Activated T-helper 1 cell treated with anti-CD3 and anti-CD28 coated beads, Interleukin-12 subunit alpha, Interleukin-12 subunit beta, Interleukin-2, Interleukin-4 antibody, amounts not matched to agents 30 ng/mL and 10 ng/mL and 1 ng/mL, durations not matched to agents 14 hours and 24 hours and 36 hours (primary cell): ENCODE results near the gene GART. TPM values are rescaled to one million over a fixed set of nuclear protein-coding genes. Genes with fewer than 3 reads are reported as not detected.
A peak's percentile ranks its signal among the peaks of the same experiment; 100 is the strongest.

Experiments used
- DNase-seq: peaks from one replicate; pipeline ENCODE4 v3.0.0; 2021; ENCODE audit warnings: low spot score
- H3K27ac Mint-ChIP-seq: one replicate; pipeline ENCODE4 v1.8.0; 2021; ENCODE audit warnings: mild to moderate bottlenecking, mixed read lengths
- H3K27me3 Mint-ChIP-seq: one replicate; pipeline ENCODE4 v1.8.0; 2022; ENCODE audit warnings: mild to moderate bottlenecking, moderate library complexity, mixed read lengths; ENCODE audit not compliant: insufficient read depth
- H3K36me3 Mint-ChIP-seq: one replicate; pipeline ENCODE4 v1.8.0; 2021; ENCODE audit warnings: low read depth, mixed read lengths
- H3K4me1 Mint-ChIP-seq: one replicate; pipeline ENCODE4 v1.8.0; 2021; ENCODE audit warnings: low read depth, mixed read lengths
- H3K4me3 Mint-ChIP-seq: one replicate; pipeline ENCODE4 v1.8.0; 2021; ENCODE audit warnings: mild to moderate bottlenecking, moderate library complexity, mixed read lengths
- H3K9me3 Mint-ChIP-seq: one replicate; pipeline ENCODE4 v1.8.0; 2021; ENCODE audit warnings: mixed read lengths
- intact Hi-C: fragments of 100-400 bp; cut with micrococcal nuclease; formaldehyde crosslinking; loops from one replicate; pipeline ENCODE4 v1.15.1; 2024
- total RNA-seq: library from RNA; stranded (reverse); gene quantifications from 2 replicates; pipeline ENCODE4 v1.2.3, GENCODE V29; 2022

GART gene
- total RNA-seq, 1 donor from 2014 or later: 210 TPM

DNA sequence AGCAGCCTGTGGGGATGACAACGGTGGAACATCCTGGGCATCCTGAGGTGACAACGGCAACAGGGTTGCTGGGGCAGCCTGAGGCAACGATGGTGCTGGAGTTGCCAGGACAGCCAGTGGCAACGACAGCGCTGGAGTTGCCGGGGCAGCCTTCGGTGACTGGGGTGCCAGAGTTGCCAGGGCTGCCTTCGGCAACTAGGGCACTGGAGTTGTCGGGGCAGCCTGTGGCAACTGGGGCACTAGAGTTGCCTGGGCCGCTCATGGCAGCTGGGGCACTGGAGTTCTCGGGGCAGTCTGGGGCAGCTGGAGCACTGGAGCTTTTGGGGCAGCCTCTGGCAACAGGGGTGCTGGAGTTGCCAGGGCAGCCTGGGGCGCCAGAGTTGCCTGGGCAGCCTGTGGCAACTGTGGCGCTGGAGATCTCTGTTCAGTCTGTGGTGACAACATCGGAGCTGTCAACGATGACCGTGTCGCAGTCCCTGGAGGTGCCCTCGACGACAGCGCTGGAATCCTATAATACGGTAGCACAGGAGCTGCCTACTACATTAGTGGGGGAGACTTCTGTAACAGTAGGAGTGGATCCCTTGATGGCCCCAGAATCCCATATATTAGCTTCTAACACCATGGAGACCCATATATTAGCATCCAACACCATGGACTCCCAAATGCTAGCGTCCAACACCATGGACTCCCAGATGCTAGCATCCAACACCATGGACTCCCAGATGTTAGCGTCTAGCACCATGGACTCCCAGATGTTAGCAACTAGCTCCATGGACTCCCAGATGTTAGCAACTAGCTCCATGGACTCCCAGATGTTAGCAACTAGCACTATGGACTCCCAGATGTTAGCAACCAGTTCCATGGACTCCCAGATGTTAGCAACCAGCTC, 9.1 kb upstream of the GART start:
- Mint-ChIP-seq H3K27ac (no peak overlapping the region), H3K27me3 (no peaks in the 10 kb centered on the region), H3K4me3 (no peak overlapping the region), H3K4me1 (peaks cover 23% of the 10 kb centered on the region), H3K36me3 (peaks cover 43% of the 10 kb centered on the region), H3K9me3 (no peaks in the 10 kb centered on the region)
- intact Hi-C loops: no loop called here
- no peak for DNase-seq

DNA sequence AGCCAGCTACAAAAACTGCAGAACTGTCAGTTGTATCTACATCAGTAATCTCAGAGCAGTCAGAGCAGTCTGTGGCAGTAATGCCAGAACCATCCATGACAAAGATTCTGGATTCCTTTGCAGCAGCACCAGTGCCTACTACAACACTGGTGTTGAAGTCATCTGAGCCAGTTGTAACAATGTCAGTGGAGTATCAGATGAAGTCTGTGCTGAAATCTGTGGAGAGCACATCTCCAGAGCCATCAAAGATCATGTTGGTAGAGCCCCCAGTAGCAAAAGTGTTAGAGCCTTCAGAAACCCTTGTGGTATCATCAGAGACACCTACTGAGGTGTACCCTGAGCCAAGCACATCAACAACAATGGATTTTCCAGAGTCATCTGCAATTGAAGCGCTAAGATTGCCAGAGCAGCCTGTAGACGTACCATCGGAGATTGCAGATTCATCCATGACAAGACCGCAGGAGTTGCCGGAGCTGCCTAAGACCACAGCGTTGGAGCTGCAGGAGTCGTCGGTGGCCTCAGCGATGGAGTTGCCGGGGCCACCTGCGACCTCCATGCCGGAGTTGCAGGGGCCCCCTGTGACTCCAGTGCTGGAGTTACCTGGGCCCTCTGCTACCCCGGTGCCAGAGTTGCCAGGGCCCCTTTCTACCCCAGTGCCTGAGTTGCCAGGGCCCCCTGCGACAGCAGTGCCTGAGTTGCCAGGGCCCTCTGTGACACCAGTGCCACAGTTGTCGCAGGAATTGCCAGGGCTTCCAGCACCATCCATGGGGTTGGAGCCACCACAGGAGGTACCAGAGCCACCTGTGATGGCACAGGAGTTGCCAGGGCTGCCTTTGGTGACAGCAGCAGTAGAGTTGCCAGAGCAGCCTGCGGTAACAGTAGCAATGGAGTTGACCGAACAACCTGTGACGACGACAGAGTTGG, 8.2 kb upstream of the GART start:
- Mint-ChIP-seq H3K27ac (no peak overlapping the region), H3K4me3 (no peak overlapping the region), H3K27me3 (no peaks in the 10 kb centered on the region), H3K36me3 (peaks cover 42% of the 10 kb centered on the region), H3K9me3 (no peaks in the 10 kb centered on the region), H3K4me1 (peaks cover 23% of the 10 kb centered on the region)
- intact Hi-C loops: no loop called here
- no peak for DNase-seq

DNA sequence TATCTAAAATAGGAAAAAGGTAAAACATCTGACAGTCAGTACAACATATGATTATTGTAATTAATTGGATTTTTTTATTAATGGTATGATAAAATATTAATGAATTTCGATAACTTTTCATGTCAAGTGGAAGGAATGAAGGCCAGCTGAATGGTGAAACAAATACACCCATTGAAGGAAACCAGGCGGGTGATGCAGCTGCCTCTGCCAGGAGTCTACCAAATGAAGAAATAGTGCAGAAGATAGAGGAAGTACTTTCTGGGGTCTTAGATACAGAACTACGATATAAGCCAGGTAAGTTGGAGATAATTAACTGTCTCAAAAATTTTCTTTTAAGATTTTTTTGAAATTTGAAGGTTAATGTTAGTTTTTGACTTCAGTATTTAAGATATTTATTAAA, 4.2 kb upstream of the GART start:
- no peaks in the 10 kb centered on the region for H3K27me3 Mint-ChIP-seq
- no peak overlapping the region for H3K27ac Mint-ChIP-seq
- H3K9me3 Mint-ChIP-seq: no peaks in the 10 kb centered on the region
- peaks cover 31% of the 10 kb centered on the region for H3K4me1 Mint-ChIP-seq
- H3K36me3 Mint-ChIP-seq: peaks cover 33% of the 10 kb centered on the region
- DNase-seq: no peak
- intact Hi-C loops: no loop called here
- H3K4me3 Mint-ChIP-seq: no peak overlapping the region

DNA sequence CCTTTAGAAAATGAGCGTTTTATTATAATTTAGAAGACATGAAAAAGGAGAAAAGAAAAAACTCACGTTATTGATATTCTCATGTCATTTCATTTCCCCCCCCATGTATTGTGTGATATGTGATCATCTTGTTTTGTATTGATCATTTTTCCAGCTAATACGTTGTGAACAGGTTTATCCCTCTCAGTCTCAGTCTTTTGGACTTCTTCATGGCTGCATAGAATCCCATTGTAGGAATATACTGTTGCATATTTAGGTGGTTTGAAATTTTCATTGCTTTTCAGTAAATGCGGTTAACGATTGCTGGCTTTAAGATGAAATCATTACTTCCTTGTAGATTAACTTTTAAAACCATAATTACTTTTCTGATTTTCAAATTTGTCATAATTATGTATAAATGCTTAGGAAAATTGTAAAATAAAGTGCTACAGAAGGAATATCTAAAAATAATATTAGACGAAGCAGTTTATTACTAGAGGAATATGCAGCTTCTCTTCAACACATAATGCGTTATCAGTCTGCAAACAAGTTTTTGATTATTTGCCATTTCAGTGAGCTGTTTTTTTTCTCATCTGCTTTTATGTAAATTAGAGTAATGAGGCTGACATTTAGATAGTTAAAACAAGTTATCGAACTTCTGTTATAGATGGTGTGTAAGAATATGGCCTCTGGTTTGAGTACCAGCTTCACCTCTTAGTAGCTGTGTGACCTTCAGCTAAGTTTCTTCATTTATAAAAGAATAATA, 2.7 kb upstream of the GART start:
- H3K36me3 Mint-ChIP-seq: peaks cover 34% of the 10 kb centered on the region
- no peaks in the 10 kb centered on the region for H3K9me3 Mint-ChIP-seq
- peaks cover 43% of the 10 kb centered on the region for H3K4me1 Mint-ChIP-seq
- intact Hi-C loops: loop anchor here (2.0 to 5.0 kb wide), 2 partner anchors 20 to 932 kb away; partner anchors contain the start of gene CFAP298
- H3K27me3 Mint-ChIP-seq: no peaks in the 10 kb centered on the region
- peak overlapping the region; percentile 99 for H3K27ac Mint-ChIP-seq
- peak overlapping the region; percentile 93 for H3K4me3 Mint-ChIP-seq
- DNase-seq: no peak

DNA sequence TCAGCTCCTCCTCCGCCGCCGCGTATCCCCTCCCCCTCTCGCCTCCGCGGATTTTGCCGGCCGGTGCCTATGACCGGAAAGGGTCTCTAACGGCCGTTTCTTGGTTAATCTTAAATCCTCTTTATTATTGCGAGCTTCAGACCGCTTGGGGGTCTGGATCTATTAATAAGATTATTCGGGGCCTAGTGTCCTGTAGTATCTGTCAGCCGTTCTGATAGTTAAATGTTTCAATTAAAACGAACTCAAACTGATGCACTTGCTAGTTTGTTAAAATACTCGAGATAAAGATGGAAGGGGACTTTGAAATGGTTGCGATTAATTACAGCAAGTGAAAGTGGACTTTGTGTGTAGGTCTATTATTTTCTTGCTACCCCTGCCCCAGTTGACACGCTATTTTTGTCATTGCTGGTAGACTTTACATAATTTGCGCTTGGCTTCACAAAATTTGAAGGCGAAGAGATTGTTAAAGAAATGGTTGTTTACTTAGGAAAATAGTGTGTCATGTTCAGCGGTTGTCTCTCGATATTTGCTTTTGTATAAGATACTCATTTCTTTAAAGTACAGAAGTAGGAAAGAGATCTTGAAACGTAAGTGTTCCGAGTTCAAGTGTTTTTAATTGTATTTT, 1.7 kb upstream of the GART start:
- peak overlapping the region; percentile 93 for H3K4me3 Mint-ChIP-seq
- peaks cover 34% of the 10 kb centered on the region for H3K36me3 Mint-ChIP-seq
- intact Hi-C loops: loop anchor here (2.0 to 5.0 kb wide), 6 partner anchors 21 to 1265 kb away; partner anchors contain the start of genes CFAP298 and MIS18A
- H3K9me3 Mint-ChIP-seq: no peaks in the 10 kb centered on the region
- H3K4me1 Mint-ChIP-seq: peaks cover 43% of the 10 kb centered on the region
- H3K27me3 Mint-ChIP-seq: no peaks in the 10 kb centered on the region
- DNase-seq: peak; percentile 70
- H3K27ac Mint-ChIP-seq: peak overlapping the region; percentile 99

DNA sequence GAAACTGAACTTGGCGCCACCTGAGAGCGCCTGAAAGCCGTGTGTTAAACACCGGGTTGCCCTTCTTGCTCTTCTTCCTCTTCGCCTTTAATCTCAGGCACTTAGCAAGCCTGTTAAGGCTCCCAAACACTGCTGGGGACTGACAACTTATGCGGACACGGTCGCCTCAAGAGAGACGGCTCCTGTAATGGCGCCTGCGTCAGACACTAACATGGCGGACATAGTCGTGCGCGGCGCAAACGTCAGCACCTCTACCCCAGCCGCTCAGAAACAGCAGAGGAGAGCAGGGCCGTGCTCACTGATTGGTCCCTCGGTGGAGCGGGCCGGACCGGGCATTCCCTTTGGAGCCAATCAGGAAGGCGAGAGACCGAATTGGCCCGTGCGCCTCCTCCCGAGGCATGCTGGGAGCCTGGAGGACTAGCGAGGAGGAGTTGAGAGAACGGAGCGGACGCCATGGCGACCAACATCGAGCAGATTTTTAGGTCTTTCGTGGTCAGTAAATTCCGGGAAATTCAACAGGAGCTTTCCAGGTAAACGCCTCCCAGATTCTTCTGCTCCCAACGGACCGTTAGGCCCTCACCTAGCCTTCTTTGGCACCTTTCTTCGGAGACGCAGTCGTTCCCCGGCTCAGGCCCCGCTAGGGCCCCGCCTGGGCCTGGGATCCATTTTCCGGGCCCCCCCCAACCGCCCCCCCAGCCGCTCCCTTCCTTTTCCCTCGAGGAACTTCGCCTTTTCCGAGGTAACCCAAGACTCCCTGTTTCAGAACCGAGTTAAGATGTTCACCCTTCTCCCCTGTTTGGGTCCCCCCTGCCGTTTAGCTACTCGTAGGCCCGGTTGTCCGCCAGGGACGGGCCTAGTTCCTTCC, 955 bp upstream of the GART start, which contains the start of gene SON:
TSS of gene SON (plus strand) at position 399 of the 865 bp plus-strand sequence. CDS start at position 454, 55 bp downstream.
- Mint-ChIP-seq H3K27me3 (no peaks in the 10 kb centered on the region), H3K4me1 (peaks cover 43% of the 10 kb centered on the region), H3K36me3 (peaks cover 32% of the 10 kb centered on the region), H3K27ac (peak within 1 kb of the TSS; percentile 99), H3K4me3 (peak within 1 kb of the TSS; percentile 93), H3K9me3 (no peaks in the 10 kb centered on the region)
- intact Hi-C loops: loop anchor here (1.0 to 5.0 kb wide), 10 partner anchors 45 to 1264 kb away; partner anchors contain the start of genes CFAP298, CRYZL1, DNAJC28 and DONSON
- DNase-seq: peak; percentile 98

DNA sequence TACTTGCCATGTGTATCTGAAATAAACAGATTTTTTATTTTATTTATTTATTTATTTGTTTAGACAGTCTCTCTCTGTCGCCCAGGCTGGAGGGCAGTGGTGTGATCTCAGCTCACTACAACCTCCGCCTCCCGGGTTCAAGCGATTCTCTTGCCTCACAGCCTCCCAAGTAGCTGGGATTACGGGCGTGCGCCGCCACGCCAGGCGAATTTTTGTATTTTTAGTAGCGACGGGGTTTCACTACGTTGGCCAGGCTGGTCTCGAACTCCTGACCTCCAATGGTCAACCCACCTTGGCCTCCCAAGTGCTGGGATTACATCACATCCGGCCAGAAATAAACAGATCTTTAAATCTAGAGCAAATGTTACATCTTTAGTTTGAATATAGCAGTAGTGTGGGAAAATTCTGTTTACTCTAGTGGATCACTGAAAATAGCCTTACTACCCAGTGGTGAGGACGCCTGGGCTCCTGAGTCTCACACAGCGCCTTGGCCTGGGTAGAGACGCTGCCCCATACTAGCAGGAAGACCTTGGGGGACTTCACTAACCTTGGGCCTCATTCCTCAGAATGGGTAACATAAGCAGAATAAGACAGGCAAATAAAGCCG, 709 bp downstream of the GART start:
- Mint-ChIP-seq H3K27me3 (no peaks in the 10 kb centered on the region), H3K4me1 (peaks cover 52% of the 10 kb centered on the region), H3K27ac (peak overlapping the region; percentile 99), H3K9me3 (peaks cover 5% of the 10 kb centered on the region), H3K4me3 (peak overlapping the region; percentile 93), H3K36me3 (peaks cover 46% of the 10 kb centered on the region)
- DNase-seq: no peak
- intact Hi-C loops: loop anchor here (5.0 kb wide), 1 partner anchor 929 kb away; the partner anchor contains the start of gene CFAP298

DNA sequence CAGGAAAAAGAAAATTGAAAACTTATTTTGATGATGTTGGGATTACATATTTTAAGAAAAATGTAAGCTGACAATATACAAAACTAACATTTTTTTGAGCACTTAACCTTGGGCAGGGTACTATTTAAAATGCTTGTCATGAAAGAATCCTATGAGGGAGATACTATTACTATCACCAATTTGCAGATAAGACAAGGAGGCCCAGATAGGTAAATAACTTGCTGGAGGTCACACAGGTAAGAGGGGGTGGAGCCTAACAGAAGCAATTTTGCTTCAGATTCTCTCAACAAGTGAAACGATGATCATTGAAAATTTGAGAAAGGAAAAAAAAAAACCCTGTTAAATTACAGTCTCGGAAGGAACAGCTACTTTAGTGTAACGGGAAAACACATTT, 1.2 kb downstream of the GART start:
- intact Hi-C loops: loop anchor here (5.0 kb wide), 1 partner anchor 928 kb away; the partner anchor contains the start of gene CFAP298
- Mint-ChIP-seq H3K4me1 (peaks cover 47% of the 10 kb centered on the region), H3K36me3 (peaks cover 41% of the 10 kb centered on the region), H3K9me3 (peaks cover 5% of the 10 kb centered on the region), H3K27ac (peak overlapping the region; percentile 85), H3K4me3 (peak overlapping the region; percentile 93), H3K27me3 (no peaks in the 10 kb centered on the region)
- no peak for DNase-seq

DNA sequence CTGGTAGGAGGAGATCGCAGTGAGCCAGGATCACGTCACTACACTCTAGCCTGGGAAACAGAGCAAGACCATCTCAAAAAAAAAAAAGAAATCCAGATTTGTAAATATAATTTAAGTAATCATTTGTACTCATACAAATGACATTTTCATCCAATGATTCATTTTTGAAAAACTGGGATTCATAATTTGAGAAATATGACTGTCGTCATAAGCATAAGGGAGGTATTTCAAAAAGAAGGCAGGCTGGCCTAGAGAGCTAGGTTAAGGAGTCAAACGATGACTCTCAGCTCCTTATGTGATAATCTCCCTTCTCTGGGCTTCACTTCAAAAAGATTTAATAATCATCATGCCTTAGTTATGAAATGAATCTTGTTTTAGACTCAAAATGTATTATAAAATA, 2.3 kb downstream of the GART start:
- no peak overlapping the region for H3K27ac Mint-ChIP-seq
- H3K27me3 Mint-ChIP-seq: no peaks in the 10 kb centered on the region
- H3K9me3 Mint-ChIP-seq: peaks cover 5% of the 10 kb centered on the region
- no peak for DNase-seq
- intact Hi-C loops: loop anchor here (5.0 kb wide), 1 partner anchor 927 kb away; the partner anchor contains the start of gene CFAP298
- peaks cover 36% of the 10 kb centered on the region for H3K4me1 Mint-ChIP-seq
- peaks cover 41% of the 10 kb centered on the region for H3K36me3 Mint-ChIP-seq
- H3K4me3 Mint-ChIP-seq: no peak overlapping the region

DNA sequence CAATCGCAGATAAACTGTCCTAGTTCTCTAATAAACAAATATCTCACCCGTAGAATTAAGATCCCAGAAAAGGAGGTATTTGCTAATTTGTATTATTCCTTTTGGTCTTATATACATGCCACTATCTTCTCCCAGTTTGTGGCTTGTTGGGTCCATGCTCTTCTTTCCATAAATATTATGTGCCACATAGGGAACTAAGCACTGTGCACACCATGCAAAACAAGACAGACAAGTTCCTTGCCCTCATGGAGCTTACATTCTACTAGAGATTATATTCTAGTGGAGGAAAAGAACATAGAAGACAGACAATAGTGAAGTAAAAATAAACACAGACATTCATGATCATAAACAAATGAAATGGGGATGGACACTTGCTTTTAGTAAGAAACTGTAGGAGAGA, 4.7 kb downstream of the GART start:
- peaks cover 42% of the 10 kb centered on the region for H3K36me3 Mint-ChIP-seq
- H3K9me3 Mint-ChIP-seq: peaks cover 5% of the 10 kb centered on the region
- peak overlapping the region; percentile 29 for H3K4me3 Mint-ChIP-seq
- peak overlapping the region; percentile 26 for H3K27ac Mint-ChIP-seq
- peaks cover 25% of the 10 kb centered on the region for H3K4me1 Mint-ChIP-seq
- H3K27me3 Mint-ChIP-seq: no peaks in the 10 kb centered on the region
- intact Hi-C loops: no loop called here
- no peak for DNase-seq

DNA sequence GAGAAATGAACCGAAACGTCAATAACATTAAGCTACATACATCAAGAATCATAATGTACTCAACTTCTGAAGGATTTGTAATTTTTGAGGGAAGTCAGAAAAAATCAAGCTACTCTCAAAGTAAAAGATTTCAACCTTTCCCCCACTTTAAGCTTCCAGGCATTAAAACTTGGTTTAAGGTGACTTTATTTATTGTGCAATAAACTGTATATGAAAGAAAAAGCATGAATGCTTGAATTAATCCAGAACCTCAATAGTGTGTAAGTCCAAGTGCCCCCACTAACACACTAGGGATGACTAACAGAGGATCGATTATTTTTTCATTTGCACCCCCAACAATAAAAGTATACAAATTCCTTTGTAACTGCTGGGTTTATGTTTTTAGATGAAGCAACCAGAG, 10.9 kb downstream of the GART start:
- no peaks in the 10 kb centered on the region for H3K4me1 Mint-ChIP-seq
- peaks cover 58% of the 10 kb centered on the region for H3K36me3 Mint-ChIP-seq

More for the DNA sequence above, 10.9 kb downstream of the GART start:
- Mint-ChIP-seq H3K27ac (no peak overlapping the region), H3K27me3 (no peaks in the 10 kb centered on the region), H3K4me3 (no peak overlapping the region), H3K9me3 (no peaks in the 10 kb centered on the region)
- no peak for DNase-seq
- intact Hi-C loops: no loop called here
